ENCODE measurements around the gene ART5. TPM values are rescaled to one million over a fixed set of nuclear protein-coding genes. Genes with fewer than 3 reads are reported as not detected.
"Not testable (repeated sequence)": the region's sequence is repeated elsewhere in the genome, so short reads cannot be mapped to it uniquely, and the experiment has no call there.

Gene ART5
- total and polyA plus RNA-seq, 9 of the 15 experiments (the other 6 are each of a cell fraction or from before 2014, with no cell fraction given): 0.08 to 0.59 (median 0.33) TPM

DNA sequence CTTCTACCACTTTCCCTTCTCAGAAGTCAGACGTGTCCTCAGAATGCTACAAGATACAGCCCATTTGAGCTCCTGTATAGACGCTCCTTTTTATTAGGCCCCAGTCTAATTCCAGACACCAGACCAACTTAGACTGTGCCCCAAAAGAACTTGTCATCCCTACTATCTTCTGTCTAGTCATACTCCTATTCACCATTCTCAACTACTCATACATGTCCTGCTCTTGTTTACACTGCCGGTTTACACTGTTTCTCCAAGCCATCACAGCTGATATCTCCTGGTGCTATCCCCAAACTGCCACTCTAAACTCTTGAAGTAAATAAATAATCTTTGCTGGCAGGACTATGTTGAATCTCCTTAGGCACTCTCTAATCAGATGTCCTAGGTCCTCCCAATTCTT lies 10.7 kb upstream of the ART5 start:
- H3K9ac ChIP-seq (ENCODE audit: insufficient read depth in 1 of 2, low read depth in 2 of 2, low read length in 2 of 2); H3K9me3 ChIP-seq (replicated peaks; ENCODE audit: control insufficient read depth, insufficient read depth, low read depth, low read length); H3K4me2 ChIP-seq (ENCODE audit: insufficient read depth, low read length); H3K36me3 ChIP-seq (ENCODE audit: control insufficient read depth, insufficient read depth, low read length); POLR2A ChIA-PET; DNase-seq (ENCODE audit: extremely low read depth in 1 of 4, low spot score in 3 of 4); H4K20me1 ChIP-seq (replicated peaks; ENCODE audit: control insufficient read depth, insufficient read depth, low read length); H3K4me1 ChIP-seq (replicated peaks in 1 of 2; ENCODE audit: control insufficient read depth in 2 of 2, insufficient read depth in 2 of 2, low read length in 2 of 2); H3K9me1 ChIP-seq (ENCODE audit: control insufficient read depth, insufficient read depth, low read length); CTCF ChIA-PET (ENCODE audit: low intra/inter-chr PET ratio); in situ Hi-C loops (cut with MboI); FAIRE-seq; ATAC-seq; H3K4me3 ChIP-seq; BruUV-seq (replicated peaks); H3K79me2 ChIP-seq (ENCODE audit: control insufficient read depth, insufficient read depth, low read length); intact Hi-C loops (cut with micrococcal nuclease); H3K27ac ChIP-seq (ENCODE audit: extremely low read depth, low read depth, low read length): not testable (repeated sequence)
- TF ChIP-seq ZNF316 (IDR thresholded peaks at IDR 0.05) (peak; percentile 69), SMARCA4 (IDR thresholded peaks at IDR 0.05) (0 out of 2 replicates have a peak, but pooled peaks have one; percentile 25), FOXA3 (CRISPR knock-in tag; conservative IDR thresholded peaks at IDR 0.05 in 1 of 2, IDR thresholded peaks at IDR 0.05 in 1 of 2) (peak in 1 of 2 experiments; percentile 66; a peak in 1 of 4 replicates), C11orf30 (IDR thresholded peaks at IDR 0.05; ENCODE audit: low read depth) (peak; percentile 59), FOXK2 (conservative IDR thresholded peaks at IDR 0.05 in 1 of 2, IDR thresholded peaks at IDR 0.05 in 1 of 2; ENCODE audit: low read depth in 2 of 2) (peak; percentile 70 to 85; a peak in 3 of 4 replicates), DPF2 (IDR thresholded peaks at IDR 0.05) (peak; percentile 38; the same call in 1 of the 2 replicates), HNRNPLL (IDR thresholded peaks at IDR 0.05; ENCODE audit: low read depth, low read length, poor library complexity, severe bottlenecking) (peak; percentile 18)
- WGBS (ENCODE audit: insufficient coverage, low coverage, missing lambda C conversion rate): 37% methylated on average over 2 of the region's 3 CpGs
- H2AFZ ChIP-seq (ENCODE audit: low read depth, low read length): peak overlapping the region; percentile 58
- peaks cover 5 to 16% of the 10 kb centered on the region in 2 experiments; a peak in 4 of 5 replicates for H3K27me3 ChIP-seq (ENCODE audit: control insufficient read depth in 2 of 2, insufficient read depth in 2 of 2, low read length in 2 of 2)
